ENCODE results near the gene BCAM. TPM values are rescaled to one million over a fixed set of nuclear protein-coding genes. Genes with fewer than 3 reads are reported as not detected.

The BCAM gene
- total RNA-seq, 1 donor from 2014 or later, result 355 TPM

DNA sequence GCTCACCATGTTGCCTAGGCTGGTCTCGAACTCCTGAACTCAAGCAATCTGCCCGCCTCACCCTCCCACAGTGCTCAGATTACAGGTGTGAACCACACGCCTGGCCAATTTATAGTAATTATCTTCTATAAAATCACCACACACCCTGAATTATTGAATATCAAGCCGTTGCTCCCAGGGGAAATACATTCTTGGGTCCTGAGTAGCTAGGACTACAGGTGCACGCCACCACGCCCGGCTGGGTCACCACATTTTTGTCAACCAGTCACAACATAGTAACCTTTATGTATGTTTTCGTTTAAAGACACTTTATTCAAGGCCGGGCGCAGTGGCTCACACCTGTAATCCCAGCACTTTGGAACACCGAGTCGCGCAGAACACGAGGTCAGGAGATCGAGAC is 22.9 kb upstream of the BCAM start:
- Mint-ChIP-seq H3K4me1 (peaks cover 8% of the 10 kb centered on the region), H3K36me3 (no peaks in the 10 kb centered on the region)

DNA sequence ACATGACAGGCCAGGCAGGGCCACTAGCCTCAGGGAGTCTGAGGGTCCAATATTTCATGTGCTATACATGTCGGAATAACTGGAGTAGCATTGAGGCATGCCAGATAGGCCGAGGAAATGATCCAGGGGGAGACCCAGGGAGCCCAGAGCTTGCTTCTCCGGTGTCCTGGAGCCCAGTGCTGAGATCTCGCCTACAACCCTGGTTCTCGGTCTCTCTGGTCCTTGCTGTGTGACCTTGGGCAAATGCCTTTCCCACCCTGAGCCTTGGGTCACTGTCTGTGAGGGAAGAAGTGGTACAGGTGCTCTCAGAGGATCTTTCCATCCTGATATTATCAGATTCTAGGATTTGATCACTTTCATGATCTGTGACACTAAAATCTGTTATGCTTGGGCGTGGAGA is 19.9 kb upstream of the BCAM start:
- Mint-ChIP-seq H3K4me1 (peaks cover 8% of the 10 kb centered on the region), H3K27me3 (ENCODE audit: low read depth) (no peaks in the 10 kb centered on the region), H3K4me3 (no peak overlapping the region), H3K9me3 (no peaks in the 10 kb centered on the region), H3K27ac (no peak overlapping the region), H3K36me3 (no peaks in the 10 kb centered on the region)
- TF ChIP-seq CTCF (IDR thresholded peaks at IDR 0.05; ENCODE audit: unreplicated experiment), result no peak
- DNase-seq (ENCODE audit: low spot score in 2 of 2, unreplicated experiment in 2 of 2), result no peak

More for the DNA sequence above, 22.9 kb upstream of the BCAM start:
- no peak for DNase-seq (ENCODE audit: low spot score in 2 of 2, unreplicated experiment in 2 of 2)
- no peak for TF ChIP-seq CTCF (IDR thresholded peaks at IDR 0.05; ENCODE audit: unreplicated experiment)
- Mint-ChIP-seq H3K4me3 (no peak overlapping the region), H3K9me3 (no peaks in the 10 kb centered on the region), H3K27me3 (ENCODE audit: low read depth) (no peaks in the 10 kb centered on the region), H3K27ac (no peak overlapping the region)

DNA sequence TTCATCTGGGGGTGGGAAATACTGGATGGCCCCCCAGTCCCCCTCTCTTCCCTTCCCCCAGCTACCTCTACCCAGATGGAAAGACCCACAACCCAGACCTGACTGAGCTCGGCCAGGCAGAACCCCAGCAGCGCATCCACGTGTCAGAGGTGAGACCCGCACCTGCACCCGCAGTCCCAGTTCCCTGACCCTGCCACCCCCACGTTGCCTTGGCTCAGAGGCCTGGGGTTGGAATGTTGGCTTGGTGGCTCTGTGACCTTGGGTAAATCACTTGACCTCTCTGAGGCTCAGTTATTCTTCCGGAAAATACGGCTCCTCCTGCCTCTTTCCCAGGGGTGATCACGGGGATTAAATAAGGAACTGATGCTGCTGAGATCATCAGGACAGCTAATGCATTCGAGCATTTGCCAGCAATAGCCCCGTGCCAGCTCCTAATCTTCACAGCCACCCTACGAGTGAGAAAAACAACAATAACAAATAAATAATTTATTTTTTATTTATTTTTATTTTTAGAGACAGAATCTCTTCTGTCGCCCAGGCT is 18.9 kb upstream of the BCAM start:
- Mint-ChIP-seq H3K36me3 (peaks cover 2% of the 10 kb centered on the region), H3K9me3 (no peaks in the 10 kb centered on the region), H3K27me3 (ENCODE audit: low read depth) (no peaks in the 10 kb centered on the region), H3K4me3 (no peak overlapping the region), H3K4me1 (no peaks in the 10 kb centered on the region), H3K27ac (no peak overlapping the region)
- TF ChIP-seq CTCF (IDR thresholded peaks at IDR 0.05; ENCODE audit: unreplicated experiment), result no peak
- no peak for DNase-seq (ENCODE audit: low spot score in 2 of 2, unreplicated experiment in 2 of 2)

DNA sequence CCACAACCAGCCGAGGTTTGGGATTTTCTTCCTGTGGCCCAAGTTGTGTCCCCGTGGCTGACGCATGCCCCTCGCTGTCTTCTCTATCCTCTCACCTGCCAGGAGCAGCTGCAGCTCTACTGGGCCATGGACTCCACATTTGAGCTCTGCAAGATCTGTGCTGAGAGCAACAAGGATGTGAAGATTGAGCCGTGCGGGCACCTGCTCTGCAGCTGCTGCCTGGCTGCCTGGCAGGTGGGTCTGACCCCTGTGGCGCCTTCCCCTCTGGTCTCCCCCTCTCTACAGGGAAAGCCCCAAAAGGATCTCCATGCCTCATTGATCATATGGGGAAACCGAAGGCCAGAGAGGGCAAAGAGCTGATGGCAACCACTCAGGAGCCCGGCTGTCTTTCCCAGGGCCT is 16.6 kb upstream of the BCAM start:
- no peak for TF ChIP-seq CTCF (IDR thresholded peaks at IDR 0.05; ENCODE audit: unreplicated experiment)
- H3K9me3 Mint-ChIP-seq, result no peaks in the 10 kb centered on the region
- H3K4me3 Mint-ChIP-seq, result no peak overlapping the region
- H3K27me3 Mint-ChIP-seq (ENCODE audit: low read depth), result no peaks in the 10 kb centered on the region
- peaks cover 5% of the 10 kb centered on the region for H3K36me3 Mint-ChIP-seq
- no peak overlapping the region for H3K27ac Mint-ChIP-seq
- H3K4me1 Mint-ChIP-seq, result peaks cover 7% of the 10 kb centered on the region
- no peak for DNase-seq (ENCODE audit: low spot score in 2 of 2, unreplicated experiment in 2 of 2)

DNA sequence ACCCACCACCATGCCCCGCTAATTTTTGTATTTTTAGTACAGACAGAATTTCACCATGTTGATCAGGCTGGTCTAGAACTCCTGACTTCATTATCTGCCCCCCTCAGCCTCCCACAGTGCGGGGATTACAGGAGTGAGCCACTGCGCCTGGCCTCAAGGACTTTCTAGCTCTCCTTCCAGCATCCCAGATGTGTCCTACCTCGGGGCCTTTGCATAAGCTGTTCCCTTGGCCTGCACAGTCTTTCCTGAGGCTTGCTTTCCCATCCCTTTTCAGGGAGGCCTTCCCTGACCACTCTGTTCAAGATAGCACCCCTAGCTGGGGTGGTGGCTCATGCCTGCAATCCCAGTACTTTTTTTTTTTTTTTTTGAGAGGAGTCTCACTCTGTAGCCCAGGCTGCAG is 14.3 kb upstream of the BCAM start:
- no peaks in the 10 kb centered on the region for H3K27me3 Mint-ChIP-seq (ENCODE audit: low read depth)
- H3K27ac Mint-ChIP-seq, result no peak overlapping the region
- peaks cover 8% of the 10 kb centered on the region for H3K36me3 Mint-ChIP-seq
- no peak for TF ChIP-seq CTCF (IDR thresholded peaks at IDR 0.05; ENCODE audit: unreplicated experiment)
- peaks cover 7% of the 10 kb centered on the region for H3K4me1 Mint-ChIP-seq
- no peak for DNase-seq (ENCODE audit: low spot score in 2 of 2, unreplicated experiment in 2 of 2)
- no peaks in the 10 kb centered on the region for H3K9me3 Mint-ChIP-seq
- no peak overlapping the region for H3K4me3 Mint-ChIP-seq
